ENCODE measurements around the gene WDR86. TPM values are rescaled to one million over a fixed set of nuclear protein-coding genes. Genes with fewer than 3 reads are reported as not detected.
A peak's percentile ranks its signal among the peaks of the same experiment; 100 is the strongest.

Gene WDR86
- total RNA-seq, 1 experiment from 2014 or later, result 24.4 TPM

DNA sequence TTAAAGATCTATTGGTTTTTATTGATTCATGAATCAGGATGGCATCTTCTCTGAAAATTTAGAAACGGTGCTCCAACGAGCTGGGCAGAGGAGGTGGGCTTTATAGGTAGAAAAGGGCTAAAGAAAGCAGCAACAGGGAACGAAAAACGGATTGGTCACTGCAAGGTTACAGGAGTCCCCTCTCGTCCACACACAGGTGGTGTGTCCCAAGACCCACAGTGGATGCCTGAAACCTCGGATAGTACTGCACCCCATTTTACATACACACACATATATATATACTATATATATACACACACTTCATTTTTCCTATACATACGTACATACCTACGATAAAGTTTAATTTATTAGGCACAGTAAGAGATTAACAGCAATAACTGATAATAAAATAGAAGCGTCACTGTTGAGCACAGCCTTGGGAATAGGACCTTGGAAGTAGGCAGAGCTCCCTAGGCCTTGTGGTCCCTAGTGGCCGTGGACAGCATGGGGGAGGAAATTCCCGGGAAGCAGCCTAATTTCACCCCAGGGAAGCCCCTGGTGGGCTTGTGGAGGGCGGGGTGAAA, 69.0 kb downstream of the WDR86 start:
- ATAC-seq, result no peak
- peaks cover 3% of the 10 kb centered on the region for H3K36me3 Mint-ChIP-seq
- H3K4me1 Mint-ChIP-seq, result peaks cover 3% of the 10 kb centered on the region; the same call in 1 of the 2 replicates
- ChIA-PET POLR2A (interaction anchor here (1.3 to 1.4 kb wide), 2 partner anchors 36 to 40 kb away, joined by 3 to 9 read pairs; no protein-coding TSS in a partner anchor), CTCF (interaction anchor here (0.9 to 2.3 kb wide), 13 partner anchors 9 to 114 kb away, joined by 3 to 35 read pairs (median 4); partner anchors contain the start of gene ABCF2)
- H3K9me3 Mint-ChIP-seq, result 0 out of 2 replicates have a peak, but pooled peaks cover 3% of the 10 kb centered on the region
- DNase-seq (ENCODE audit: low spot score), result no peak
- peaks cover 14% of the 10 kb centered on the region for H3K27me3 Mint-ChIP-seq (ENCODE audit: low read depth)
- peak overlapping the region; percentile 76 for H3K4me3 Mint-ChIP-seq
- H3K27ac Mint-ChIP-seq, result no peak overlapping the region
- TF ChIP-seq, protein P1, sequence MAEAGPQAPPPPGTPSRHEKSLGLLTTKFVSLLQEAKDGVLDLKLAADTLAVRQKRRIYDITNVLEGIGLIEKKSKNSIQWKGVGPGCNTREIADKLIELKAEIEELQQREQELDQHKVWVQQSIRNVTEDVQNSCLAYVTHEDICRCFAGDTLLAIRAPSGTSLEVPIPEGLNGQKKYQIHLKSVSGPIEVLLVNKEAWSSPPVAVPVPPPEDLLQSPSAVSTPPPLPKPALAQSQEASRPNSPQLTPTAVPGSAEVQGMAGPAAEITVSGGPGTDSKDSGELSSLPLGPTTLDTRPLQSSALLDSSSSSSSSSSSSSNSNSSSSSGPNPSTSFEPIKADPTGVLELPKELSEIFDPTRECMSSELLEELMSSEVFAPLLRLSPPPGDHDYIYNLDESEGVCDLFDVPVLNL (CRISPR knock-in tag; IDR thresholded peaks at IDR 0.05; ENCODE audit: borderline replicate concordance, low read depth), result no peak
- TF ChIP-seq JUN (CRISPR knock-in tag; IDR thresholded peaks at IDR 0.05), result no peak
- no peak for TF ChIP-seq ZNF317 (CRISPR knock-in tag; IDR thresholded peaks at IDR 0.05; ENCODE audit: borderline replicate concordance, low read depth)
- TF ChIP-seq, protein P2, sequence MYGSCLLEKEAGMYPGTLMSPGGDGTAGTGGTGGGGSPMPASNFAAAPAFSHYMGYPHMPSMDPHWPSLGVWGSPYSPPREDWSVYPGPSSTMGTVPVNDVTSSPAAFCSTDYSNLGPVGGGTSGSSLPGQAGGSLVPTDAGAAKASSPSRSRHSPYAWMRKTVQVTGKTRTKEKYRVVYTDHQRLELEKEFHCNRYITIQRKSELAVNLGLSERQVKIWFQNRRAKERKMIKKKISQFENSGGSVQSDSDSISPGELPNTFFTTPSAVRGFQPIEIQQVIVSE (CRISPR knock-in tag; IDR thresholded peaks at IDR 0.05; ENCODE audit: borderline replicate concordance), result no peak
- TF ChIP-seq, protein P3, sequence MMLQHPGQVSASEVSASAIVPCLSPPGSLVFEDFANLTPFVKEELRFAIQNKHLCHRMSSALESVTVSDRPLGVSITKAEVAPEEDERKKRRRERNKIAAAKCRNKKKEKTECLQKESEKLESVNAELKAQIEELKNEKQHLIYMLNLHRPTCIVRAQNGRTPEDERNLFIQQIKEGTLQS (CRISPR knock-in tag; conservative IDR thresholded peaks at IDR 0.05), result no peak
- TF ChIP-seq, protein P4, sequence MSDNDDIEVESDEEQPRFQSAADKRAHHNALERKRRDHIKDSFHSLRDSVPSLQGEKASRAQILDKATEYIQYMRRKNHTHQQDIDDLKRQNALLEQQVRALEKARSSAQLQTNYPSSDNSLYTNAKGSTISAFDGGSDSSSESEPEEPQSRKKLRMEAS (CRISPR knock-in tag; IDR thresholded peaks at IDR 0.05), result no peak
- no peak for TF ChIP-seq FOXK1 (CRISPR knock-in tag; IDR thresholded peaks at IDR 0.05)
- TF ChIP-seq, protein P5, sequence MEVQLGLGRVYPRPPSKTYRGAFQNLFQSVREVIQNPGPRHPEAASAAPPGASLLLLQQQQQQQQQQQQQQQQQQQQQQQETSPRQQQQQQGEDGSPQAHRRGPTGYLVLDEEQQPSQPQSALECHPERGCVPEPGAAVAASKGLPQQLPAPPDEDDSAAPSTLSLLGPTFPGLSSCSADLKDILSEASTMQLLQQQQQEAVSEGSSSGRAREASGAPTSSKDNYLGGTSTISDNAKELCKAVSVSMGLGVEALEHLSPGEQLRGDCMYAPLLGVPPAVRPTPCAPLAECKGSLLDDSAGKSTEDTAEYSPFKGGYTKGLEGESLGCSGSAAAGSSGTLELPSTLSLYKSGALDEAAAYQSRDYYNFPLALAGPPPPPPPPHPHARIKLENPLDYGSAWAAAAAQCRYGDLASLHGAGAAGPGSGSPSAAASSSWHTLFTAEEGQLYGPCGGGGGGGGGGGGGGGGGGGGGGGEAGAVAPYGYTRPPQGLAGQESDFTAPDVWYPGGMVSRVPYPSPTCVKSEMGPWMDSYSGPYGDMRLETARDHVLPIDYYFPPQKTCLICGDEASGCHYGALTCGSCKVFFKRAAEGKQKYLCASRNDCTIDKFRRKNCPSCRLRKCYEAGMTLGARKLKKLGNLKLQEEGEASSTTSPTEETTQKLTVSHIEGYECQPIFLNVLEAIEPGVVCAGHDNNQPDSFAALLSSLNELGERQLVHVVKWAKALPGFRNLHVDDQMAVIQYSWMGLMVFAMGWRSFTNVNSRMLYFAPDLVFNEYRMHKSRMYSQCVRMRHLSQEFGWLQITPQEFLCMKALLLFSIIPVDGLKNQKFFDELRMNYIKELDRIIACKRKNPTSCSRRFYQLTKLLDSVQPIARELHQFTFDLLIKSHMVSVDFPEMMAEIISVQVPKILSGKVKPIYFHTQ (CRISPR knock-in tag; IDR thresholded peaks at IDR 0.05), result no peak
- no peak for TF ChIP-seq PRRX2 (CRISPR knock-in tag; IDR thresholded peaks at IDR 0.05)
- no peak for TF ChIP-seq NFE2L1 (CRISPR knock-in tag; IDR thresholded peaks at IDR 0.05)
- TF ChIP-seq, protein P6, sequence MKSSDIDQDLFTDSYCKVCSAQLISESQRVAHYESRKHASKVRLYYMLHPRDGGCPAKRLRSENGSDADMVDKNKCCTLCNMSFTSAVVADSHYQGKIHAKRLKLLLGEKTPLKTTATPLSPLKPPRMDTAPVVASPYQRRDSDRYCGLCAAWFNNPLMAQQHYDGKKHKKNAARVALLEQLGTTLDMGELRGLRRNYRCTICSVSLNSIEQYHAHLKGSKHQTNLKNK (CRISPR knock-in tag; IDR thresholded peaks at IDR 0.05), result no peak
- no peak for TF ChIP-seq FOXP1 (CRISPR knock-in tag; IDR thresholded peaks at IDR 0.05; ENCODE audit: borderline replicate concordance)
- no peak for TF ChIP-seq CBFB (CRISPR knock-in tag; IDR thresholded peaks at IDR 0.05; ENCODE audit: low read depth)
- TF ChIP-seq, protein P7, sequence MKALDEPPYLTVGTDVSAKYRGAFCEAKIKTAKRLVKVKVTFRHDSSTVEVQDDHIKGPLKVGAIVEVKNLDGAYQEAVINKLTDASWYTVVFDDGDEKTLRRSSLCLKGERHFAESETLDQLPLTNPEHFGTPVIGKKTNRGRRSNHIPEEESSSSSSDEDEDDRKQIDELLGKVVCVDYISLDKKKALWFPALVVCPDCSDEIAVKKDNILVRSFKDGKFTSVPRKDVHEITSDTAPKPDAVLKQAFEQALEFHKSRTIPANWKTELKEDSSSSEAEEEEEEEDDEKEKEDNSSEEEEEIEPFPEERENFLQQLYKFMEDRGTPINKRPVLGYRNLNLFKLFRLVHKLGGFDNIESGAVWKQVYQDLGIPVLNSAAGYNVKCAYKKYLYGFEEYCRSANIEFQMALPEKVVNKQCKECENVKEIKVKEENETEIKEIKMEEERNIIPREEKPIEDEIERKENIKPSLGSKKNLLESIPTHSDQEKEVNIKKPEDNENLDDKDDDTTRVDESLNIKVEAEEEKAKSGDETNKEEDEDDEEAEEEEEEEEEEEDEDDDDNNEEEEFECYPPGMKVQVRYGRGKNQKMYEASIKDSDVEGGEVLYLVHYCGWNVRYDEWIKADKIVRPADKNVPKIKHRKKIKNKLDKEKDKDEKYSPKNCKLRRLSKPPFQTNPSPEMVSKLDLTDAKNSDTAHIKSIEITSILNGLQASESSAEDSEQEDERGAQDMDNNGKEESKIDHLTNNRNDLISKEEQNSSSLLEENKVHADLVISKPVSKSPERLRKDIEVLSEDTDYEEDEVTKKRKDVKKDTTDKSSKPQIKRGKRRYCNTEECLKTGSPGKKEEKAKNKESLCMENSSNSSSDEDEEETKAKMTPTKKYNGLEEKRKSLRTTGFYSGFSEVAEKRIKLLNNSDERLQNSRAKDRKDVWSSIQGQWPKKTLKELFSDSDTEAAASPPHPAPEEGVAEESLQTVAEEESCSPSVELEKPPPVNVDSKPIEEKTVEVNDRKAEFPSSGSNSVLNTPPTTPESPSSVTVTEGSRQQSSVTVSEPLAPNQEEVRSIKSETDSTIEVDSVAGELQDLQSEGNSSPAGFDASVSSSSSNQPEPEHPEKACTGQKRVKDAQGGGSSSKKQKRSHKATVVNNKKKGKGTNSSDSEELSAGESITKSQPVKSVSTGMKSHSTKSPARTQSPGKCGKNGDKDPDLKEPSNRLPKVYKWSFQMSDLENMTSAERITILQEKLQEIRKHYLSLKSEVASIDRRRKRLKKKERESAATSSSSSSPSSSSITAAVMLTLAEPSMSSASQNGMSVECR (CRISPR knock-in tag; IDR thresholded peaks at IDR 0.05; ENCODE audit: borderline replicate concordance), result no peak
- TF ChIP-seq TP53 (CRISPR knock-in tag; IDR thresholded peaks at IDR 0.05), result no peak
- no peak for TF ChIP-seq KAT7 (CRISPR knock-in tag; IDR thresholded peaks at IDR 0.05; ENCODE audit: borderline replicate concordance)
- no peak for TF ChIP-seq ZNF423 (CRISPR knock-in tag; IDR thresholded peaks at IDR 0.05)
